GM19455 (cell line): ENCODE measurements around the gene SMIM36.
A peak's percentile ranks its signal among the peaks of the same experiment; 100 is the strongest.
"Not testable (repeated sequence)": the region's sequence is repeated elsewhere in the genome, so short reads cannot be mapped to it uniquely, and the experiment has no call there.

Source experiments
- ATAC-seq: cut with Tn5 transposase; IDR thresholded peaks from one replicate; pipeline ENCODE4 v1.9.1; 2021; ENCODE audit not compliant: unreplicated experiment

Gene SMIM36

DNA sequence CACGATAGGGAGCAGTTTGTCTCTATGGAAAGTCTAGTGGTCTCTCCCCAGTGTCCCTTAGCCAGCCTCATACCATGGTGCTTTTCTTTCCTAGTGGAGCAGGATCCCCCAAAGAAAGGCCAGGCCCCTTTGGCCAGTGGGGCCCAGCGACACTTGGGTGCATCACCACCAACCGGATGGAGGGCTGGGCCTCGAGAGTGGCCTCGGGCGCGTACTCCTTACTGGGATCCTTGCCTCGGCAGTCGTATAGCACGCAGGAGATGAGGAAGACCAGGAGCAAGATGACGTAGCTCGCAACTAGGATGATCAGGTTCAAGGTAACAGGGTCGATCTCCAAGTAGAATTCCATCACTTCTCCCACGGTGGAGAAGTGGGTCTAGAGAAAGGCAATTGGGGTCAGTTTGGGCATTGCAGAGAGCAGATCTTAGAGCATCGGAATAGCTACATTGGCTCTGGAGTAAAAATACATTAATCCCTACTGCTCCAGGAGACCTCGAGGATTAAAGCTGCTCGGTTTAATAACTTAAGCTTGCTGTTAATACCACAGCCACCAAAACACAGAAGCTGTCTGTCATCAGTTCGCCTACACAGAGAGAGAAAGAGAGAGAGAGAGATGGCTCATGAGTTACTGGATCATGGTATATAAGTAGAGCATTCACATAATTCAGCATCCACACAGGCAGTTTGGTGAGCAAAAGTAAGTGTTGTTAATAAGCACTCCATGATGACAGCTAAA, at the start of gene SMIM36:
SMIM36 (minus strand) TSS at position 467 of the 736 bp plus-strand sequence.
- no peak for ATAC-seq

- ATAC-seq, result no peak
Measured at GRCh38 chr17:55555772-55556171, 44.5 kb upstream of the SMIM36 start.

GRCh38 chr17:55549140-55549539, 37.9 kb upstream of the SMIM36 start:
- no peak for ATAC-seq

DNA sequence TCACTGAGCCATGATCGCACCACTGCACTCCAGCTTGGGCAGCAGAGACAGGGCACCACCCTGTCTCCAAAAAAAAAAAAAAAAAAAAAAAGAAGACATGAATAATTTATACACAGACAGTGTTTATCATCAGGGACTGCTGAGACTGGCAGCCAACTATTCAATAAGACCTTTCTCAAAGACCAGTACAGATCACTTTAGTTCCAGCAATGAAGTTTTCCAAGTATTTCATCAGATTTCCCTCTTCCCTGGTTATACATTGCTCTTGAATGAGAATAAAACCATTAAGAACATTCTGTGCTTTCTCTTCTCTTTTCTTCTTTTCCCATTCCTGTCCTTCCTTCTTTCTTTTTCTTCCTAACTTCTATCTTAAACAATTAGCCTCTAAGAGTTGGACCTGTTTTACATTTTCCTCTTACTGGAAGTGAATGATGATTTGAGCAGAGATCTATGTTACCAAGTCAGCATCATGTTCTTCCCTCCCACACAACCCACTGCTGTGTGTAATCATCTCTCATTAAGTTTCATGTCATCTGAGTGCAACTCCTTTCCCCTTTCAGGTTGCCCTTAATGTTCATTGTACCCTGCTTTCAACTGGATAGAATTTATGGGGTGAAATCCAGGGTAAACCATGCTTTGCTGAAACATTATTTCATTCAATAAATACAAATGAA, 35.9 kb upstream of the SMIM36 start:
- no peak for ATAC-seq

DNA sequence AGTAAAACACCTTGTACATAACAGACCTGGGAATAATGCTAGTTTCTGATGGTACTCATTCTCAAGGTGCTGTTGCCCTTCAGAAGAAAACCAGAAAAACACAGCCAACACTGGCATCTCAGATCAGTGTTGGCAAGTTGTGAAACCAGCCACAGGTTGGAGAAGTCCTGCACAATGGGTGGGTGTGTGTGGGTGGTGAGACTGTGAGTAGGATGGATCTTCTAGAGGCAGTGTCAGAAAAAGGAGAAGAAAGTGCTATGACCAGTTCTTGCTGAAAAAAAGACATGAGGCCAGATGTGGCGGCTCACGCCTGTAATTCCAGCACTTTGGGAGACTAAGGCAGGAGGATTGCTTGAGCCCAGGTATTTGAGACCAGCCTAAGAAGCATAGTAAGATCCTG, 35.2 kb upstream of the SMIM36 start:
- no peak for ATAC-seq

DNA sequence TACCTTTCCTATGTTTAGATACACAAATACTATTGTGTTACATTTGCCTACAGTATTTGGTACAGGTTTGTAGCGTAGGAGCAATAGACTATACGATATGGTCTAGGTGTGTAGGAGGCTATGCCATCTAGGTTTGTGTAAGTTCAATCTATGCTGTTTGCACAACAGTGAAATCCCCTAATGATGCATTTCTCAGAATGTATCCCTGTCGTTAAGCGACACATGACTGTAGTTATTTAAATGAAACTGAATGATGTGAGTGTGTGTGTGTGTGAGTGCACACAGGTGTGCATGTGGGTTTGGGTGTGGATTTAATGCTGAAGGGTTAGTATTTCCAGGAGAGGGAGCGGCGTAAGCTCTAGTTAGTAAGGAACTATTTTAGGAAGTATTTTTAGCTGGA, 34.6 kb upstream of the SMIM36 start:
- ATAC-seq, result no peak

DNA sequence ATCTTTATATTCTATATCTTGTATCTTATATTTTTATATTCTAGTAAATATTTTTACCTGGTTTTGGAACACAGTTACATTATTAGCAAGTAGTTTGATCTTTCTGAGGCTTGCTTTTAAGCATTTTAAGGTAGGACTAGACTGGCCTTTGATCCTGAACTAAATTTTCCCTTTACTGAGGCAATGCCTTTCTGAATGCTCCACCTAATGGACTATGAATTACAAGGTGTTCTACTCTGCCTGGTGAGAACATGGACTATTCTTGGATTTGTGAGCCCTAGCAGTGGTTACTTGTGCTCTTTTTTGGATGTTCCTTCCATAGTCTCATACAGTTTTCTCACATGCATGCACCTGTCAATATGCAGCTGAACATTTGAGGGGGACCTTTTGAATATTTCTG, 32.5 kb upstream of the SMIM36 start:
- ATAC-seq, result no peak

- ATAC-seq, result no peak
Measured at GRCh38 chr17:55540414-55541091, 29.3 kb upstream of the SMIM36 start.

- no peak for ATAC-seq
Measured at GRCh38 chr17:55536205-55536604, 25.0 kb upstream of the SMIM36 start.

DNA sequence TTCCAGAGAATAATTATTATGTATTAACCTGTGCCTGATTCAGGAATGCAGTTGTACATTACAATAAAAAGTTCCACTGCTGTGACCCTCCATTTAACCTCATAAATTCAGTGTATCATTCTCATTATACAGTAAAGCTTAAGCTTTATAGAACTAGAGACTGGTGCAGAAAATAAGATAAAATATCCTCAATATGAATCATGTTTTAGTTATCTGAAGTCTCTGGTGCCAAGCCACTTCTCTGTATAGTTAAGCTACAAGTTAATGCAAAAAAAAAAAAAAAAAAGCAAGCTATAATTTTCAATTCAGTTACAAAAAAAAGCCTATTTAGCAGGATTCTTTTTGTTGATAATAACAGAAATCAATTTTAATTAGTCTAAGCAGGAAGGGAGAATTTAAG, 22.4 kb upstream of the SMIM36 start:
- no peak for ATAC-seq

DNA sequence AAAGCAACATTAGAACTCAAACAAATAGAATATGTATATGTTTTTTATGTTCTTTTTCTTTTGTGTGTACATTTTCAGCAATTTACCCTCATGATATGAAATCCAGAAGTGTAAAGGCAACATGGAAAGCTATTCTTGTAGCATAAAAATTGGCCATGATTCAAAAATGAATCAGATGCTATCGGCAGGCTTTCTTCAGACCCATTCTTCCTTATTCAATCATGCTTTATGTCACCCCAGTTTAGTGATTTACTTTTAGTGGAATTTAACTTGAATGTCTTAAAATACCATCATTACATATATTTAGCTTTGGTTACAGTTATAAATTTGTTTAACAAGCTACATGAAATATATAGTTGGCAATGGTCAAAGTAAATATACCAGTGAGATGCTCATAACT, 21.4 kb upstream of the SMIM36 start:
- ATAC-seq, result no peak

DNA sequence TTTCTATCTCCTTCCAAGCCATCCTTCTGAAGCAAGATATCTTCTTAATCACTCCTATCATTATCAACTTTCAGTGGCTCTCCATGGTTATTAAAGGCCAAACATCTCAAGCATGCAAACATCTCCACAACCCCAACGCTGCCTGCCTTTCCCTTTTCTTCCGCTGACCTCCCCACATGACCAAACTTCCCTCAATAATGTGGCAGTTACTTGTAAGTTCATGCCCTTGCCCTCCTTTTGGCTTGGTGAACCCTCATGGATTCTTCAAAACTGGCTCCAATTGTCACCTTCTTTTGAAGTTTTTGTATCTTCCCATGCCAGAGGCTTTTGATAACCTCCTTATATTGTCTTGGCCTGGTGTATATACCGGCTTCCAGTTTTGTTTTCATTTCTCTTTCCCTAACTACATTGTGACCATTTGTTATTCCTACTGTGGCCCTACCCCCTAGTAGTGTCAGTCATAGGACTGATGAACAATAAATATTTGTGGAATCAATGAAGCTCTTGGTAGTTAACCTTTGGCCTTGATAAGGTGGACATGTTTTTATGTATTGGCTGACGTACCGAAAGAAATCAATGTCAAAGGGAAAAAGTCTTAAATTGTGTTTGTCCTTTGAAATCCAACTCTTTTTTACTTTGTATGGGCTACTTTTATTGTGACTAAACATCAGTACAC, 19.9 kb upstream of the SMIM36 start:
- no peak for ATAC-seq

- no peak for ATAC-seq
Measured at GRCh38 chr17:55530064-55530463, 18.8 kb upstream of the SMIM36 start.

GRCh38 chr17:55527540-55528118, 16.4 kb upstream of the SMIM36 start:
- ATAC-seq, result no peak

- ATAC-seq, result no peak
Measured at GRCh38 chr17:55524440-55525220, 13.4 kb upstream of the SMIM36 start.

DNA sequence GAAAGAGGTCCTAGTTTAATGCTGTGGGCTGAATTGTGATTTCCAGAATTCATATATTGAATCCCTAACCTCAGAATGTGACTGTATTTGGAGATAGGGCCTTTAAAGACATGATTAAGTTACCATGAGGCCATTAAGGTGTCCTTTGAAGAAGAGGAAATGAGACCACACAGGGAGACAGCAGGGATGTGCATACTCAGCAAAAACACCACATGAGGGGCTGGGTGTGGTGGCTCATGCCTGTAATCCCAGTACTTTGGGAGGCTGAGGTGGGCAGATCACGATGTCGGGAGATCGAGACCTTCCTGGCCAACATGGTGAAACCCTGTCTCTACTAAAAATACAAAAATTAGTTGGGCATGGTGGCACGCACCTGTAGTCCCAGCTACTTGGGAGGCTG, 11.8 kb upstream of the SMIM36 start:
- not testable (repeated sequence) for ATAC-seq

- no peak for ATAC-seq
Measured at GRCh38 chr17:55521186-55521585, 9.9 kb upstream of the SMIM36 start.

GRCh38 chr17:55520402-55520801, 9.2 kb upstream of the SMIM36 start:
- no peak for ATAC-seq

- no peak for ATAC-seq
Measured at GRCh38 chr17:55518510-55518909, 7.3 kb upstream of the SMIM36 start.

DNA sequence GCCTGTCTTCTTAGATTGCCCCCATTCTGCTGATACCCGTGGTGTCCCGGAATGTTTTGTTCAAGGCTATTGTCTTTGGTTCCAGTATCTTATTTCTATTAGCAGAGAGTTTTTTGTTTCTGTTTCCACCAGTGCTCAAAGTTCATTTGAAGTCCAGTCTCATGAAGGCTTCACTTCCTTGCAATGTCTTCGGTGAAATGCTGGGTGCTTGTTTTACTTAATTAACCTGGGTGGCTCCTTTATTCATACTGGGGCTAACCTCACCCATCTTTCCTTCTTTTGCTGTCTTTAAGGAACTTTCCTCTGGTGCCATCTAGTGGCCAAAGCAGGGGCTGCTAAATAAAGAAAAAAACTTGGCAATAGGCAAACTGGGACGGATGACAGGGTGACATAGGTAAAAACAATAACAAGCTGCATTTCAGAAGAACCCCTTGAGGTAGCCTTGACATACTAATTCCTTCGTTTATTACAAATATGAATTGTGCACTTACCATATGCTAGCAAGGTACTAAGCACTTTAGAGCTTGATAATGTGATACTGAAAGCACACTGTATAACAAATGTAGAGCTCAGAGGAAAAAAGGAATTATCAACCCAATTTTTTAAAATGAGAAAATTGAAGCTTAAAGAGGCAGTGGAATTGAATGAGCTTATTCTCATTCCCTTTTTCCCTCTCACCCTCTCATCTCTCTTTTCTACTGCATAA, 2.8 kb upstream of the SMIM36 start:
- ATAC-seq, result peak; percentile 84
